ENCODE measurements around the gene DDX10.

DDX10 gene

GRCh38 chr11:108959874-108960273, 295.0 kb downstream of the DDX10 start:
- Histone ChIP-seq H3K4me1 (ENCODE audit: control insufficient read depth in 1 of 2, insufficient read depth in 2 of 2, low read length in 2 of 2) (no peaks in the 10 kb centered on the region), H3K9ac (ENCODE audit: low read depth in 1 of 2, low read length in 2 of 2) (no peak overlapping the region), H3K27ac (ENCODE audit: low read depth, low read length) (no peak overlapping the region), H3K9me3 (ENCODE audit: control insufficient read depth in 1 of 2, low read length in 2 of 2) (no peaks in the 10 kb centered on the region), H3K36me3 (ENCODE audit: control insufficient read depth in 1 of 2, insufficient read depth in 2 of 2, low read length in 2 of 2) (no peaks in the 10 kb centered on the region), H3K27me3 (ENCODE audit: control insufficient read depth in 1 of 2, insufficient read depth in 2 of 2, low read length in 2 of 2) (no peaks in the 10 kb centered on the region), H3K4me3 (ENCODE audit: low read depth in 1 of 2, low read length in 2 of 2) (no peak overlapping the region)

- Histone ChIP-seq H3K27ac (ENCODE audit: low read depth, low read length) (no peak overlapping the region), H3K9me3 (ENCODE audit: control insufficient read depth in 1 of 2, low read length in 2 of 2) (no peaks in the 10 kb centered on the region), H3K36me3 (ENCODE audit: control insufficient read depth in 1 of 2, insufficient read depth in 2 of 2, low read length in 2 of 2) (no peaks in the 10 kb centered on the region), H3K4me1 (ENCODE audit: control insufficient read depth in 1 of 2, insufficient read depth in 2 of 2, low read length in 2 of 2) (no peaks in the 10 kb centered on the region), H3K9ac (ENCODE audit: low read depth in 1 of 2, low read length in 2 of 2) (no peak overlapping the region), H3K27me3 (ENCODE audit: control insufficient read depth in 1 of 2, insufficient read depth in 2 of 2, low read length in 2 of 2) (no peaks in the 10 kb centered on the region), H3K4me3 (ENCODE audit: low read depth in 1 of 2, low read length in 2 of 2) (no peak overlapping the region)
These were observed 295.6 kb downstream of the DDX10 start for GRCh38 chr11:108960501-108960900.

DNA sequence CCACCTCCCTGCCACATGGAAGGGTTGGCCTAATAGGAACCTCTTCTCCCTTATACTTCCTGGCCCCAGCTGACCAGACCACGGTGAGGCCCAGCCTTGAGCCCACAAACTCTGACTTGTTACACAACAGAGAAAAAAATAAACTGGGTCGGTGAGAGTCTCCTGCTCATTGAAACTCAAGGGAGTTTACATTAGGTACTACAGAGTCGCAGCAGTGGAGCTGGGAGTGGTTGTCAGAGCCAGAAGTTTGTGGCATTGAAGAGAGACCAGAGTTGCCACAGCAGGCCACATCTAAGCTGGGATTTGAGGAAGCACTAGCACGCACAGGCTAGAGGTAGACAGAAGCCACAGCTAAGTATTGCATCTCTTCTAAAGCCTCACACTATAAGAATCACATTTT, 296.2 kb downstream of the DDX10 start:
- H3K9me3 ChIP-seq (ENCODE audit: control insufficient read depth in 1 of 2, low read length in 2 of 2): no peaks in the 10 kb centered on the region
- no peak overlapping the region for H3K9ac ChIP-seq (ENCODE audit: low read depth in 1 of 2, low read length in 2 of 2)
- H3K4me3 ChIP-seq (ENCODE audit: low read depth in 1 of 2, low read length in 2 of 2): no peak overlapping the region
- H3K27me3 ChIP-seq (ENCODE audit: control insufficient read depth in 1 of 2, insufficient read depth in 2 of 2, low read length in 2 of 2): no peaks in the 10 kb centered on the region
- H3K4me1 ChIP-seq (ENCODE audit: control insufficient read depth in 1 of 2, insufficient read depth in 2 of 2, low read length in 2 of 2): no peaks in the 10 kb centered on the region
- H3K36me3 ChIP-seq (ENCODE audit: control insufficient read depth in 1 of 2, insufficient read depth in 2 of 2, low read length in 2 of 2): no peaks in the 10 kb centered on the region
- H3K27ac ChIP-seq (ENCODE audit: low read depth, low read length): no peak overlapping the region

GRCh38 chr11:108963118-108963517, 298.2 kb downstream of the DDX10 start:
- Histone ChIP-seq H3K27me3 (ENCODE audit: control insufficient read depth in 1 of 2, insufficient read depth in 2 of 2, low read length in 2 of 2) (no peaks in the 10 kb centered on the region), H3K4me3 (ENCODE audit: low read depth in 1 of 2, low read length in 2 of 2) (no peak overlapping the region), H3K4me1 (ENCODE audit: control insufficient read depth in 1 of 2, insufficient read depth in 2 of 2, low read length in 2 of 2) (no peaks in the 10 kb centered on the region)

GRCh38 chr11:108965306-108966001, 300.6 kb downstream of the DDX10 start:
- Histone ChIP-seq H3K9ac (ENCODE audit: low read depth in 1 of 2, low read length in 2 of 2) (no peak overlapping the region), H3K27ac (ENCODE audit: low read depth, low read length) (no peak overlapping the region), H3K4me1 (ENCODE audit: control insufficient read depth in 1 of 2, insufficient read depth in 2 of 2, low read length in 2 of 2) (no peaks in the 10 kb centered on the region), H3K4me3 (ENCODE audit: low read depth in 1 of 2, low read length in 2 of 2) (no peak overlapping the region), H3K36me3 (ENCODE audit: control insufficient read depth in 1 of 2, insufficient read depth in 2 of 2, low read length in 2 of 2) (no peaks in the 10 kb centered on the region), H3K9me3 (ENCODE audit: control insufficient read depth in 1 of 2, low read length in 2 of 2) (no peaks in the 10 kb centered on the region), H3K27me3 (ENCODE audit: control insufficient read depth in 1 of 2, insufficient read depth in 2 of 2, low read length in 2 of 2) (no peaks in the 10 kb centered on the region)

More at GRCh38 chr11:108963118-108963517, 298.2 kb downstream of the DDX10 start:
- Histone ChIP-seq H3K9me3 (ENCODE audit: control insufficient read depth in 1 of 2, low read length in 2 of 2) (no peaks in the 10 kb centered on the region), H3K9ac (ENCODE audit: low read depth in 1 of 2, low read length in 2 of 2) (no peak overlapping the region), H3K27ac (ENCODE audit: low read depth, low read length) (no peak overlapping the region), H3K36me3 (ENCODE audit: control insufficient read depth in 1 of 2, insufficient read depth in 2 of 2, low read length in 2 of 2) (no peaks in the 10 kb centered on the region)

DNA sequence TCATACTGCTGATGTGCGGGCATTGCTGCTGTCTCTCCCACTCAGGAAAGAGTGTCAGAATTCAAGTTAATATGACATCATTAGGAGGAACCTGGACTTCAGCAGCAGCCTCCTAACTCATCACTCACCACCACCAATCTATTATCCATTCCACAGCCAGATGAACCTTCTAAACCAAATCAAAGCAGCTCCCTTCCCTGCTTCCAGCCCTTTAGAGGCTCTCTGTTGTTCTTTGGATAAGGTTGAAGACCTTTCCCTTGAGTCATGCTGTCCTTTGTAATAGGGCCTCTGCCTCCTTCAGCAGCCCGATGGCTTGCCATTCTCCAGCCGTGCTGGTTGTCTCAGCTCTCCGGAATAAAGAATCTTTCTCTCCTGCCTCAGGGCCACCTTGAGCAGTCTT, 301.3 kb downstream of the DDX10 start:
- H3K27me3 ChIP-seq (ENCODE audit: control insufficient read depth in 1 of 2, insufficient read depth in 2 of 2, low read length in 2 of 2): no peaks in the 10 kb centered on the region
- no peak overlapping the region for H3K4me3 ChIP-seq (ENCODE audit: low read depth in 1 of 2, low read length in 2 of 2)
- no peak overlapping the region for H3K27ac ChIP-seq (ENCODE audit: low read depth, low read length)
- H3K36me3 ChIP-seq (ENCODE audit: control insufficient read depth in 1 of 2, insufficient read depth in 2 of 2, low read length in 2 of 2): no peaks in the 10 kb centered on the region
- H3K9me3 ChIP-seq (ENCODE audit: control insufficient read depth in 1 of 2, low read length in 2 of 2): no peaks in the 10 kb centered on the region
- no peaks in the 10 kb centered on the region for H3K4me1 ChIP-seq (ENCODE audit: control insufficient read depth in 1 of 2, insufficient read depth in 2 of 2, low read length in 2 of 2)
- no peak overlapping the region for H3K9ac ChIP-seq (ENCODE audit: low read depth in 1 of 2, low read length in 2 of 2)

DNA sequence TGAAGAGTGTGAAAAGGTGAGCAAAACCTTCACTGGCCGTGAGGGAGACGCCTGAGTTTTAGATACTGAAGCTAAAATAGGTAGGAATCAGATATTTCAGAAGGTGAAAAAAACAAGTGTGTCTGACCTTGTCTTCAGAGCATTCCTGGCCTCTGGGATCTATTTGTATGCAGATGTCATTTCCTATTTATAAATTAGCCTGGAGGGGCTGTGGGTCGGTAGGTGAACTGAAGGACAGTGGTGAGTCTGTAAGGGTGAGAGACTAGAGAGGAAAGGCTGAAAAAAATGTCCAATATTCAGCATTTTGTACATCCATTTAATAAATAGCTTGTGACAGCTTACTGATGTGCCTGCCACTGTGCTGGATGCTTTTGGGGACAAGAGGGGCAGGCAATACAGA, 302.1 kb downstream of the DDX10 start:
- no peaks in the 10 kb centered on the region for H3K36me3 ChIP-seq (ENCODE audit: control insufficient read depth in 1 of 2, insufficient read depth in 2 of 2, low read length in 2 of 2)
- no peak overlapping the region for H3K4me3 ChIP-seq (ENCODE audit: low read depth in 1 of 2, low read length in 2 of 2)
- no peak overlapping the region for H3K9ac ChIP-seq (ENCODE audit: low read depth in 1 of 2, low read length in 2 of 2)
- no peak overlapping the region for H3K27ac ChIP-seq (ENCODE audit: low read depth, low read length)
- H3K27me3 ChIP-seq (ENCODE audit: control insufficient read depth in 1 of 2, insufficient read depth in 2 of 2, low read length in 2 of 2): no peaks in the 10 kb centered on the region
- no peaks in the 10 kb centered on the region for H3K4me1 ChIP-seq (ENCODE audit: control insufficient read depth in 1 of 2, insufficient read depth in 2 of 2, low read length in 2 of 2)
- no peaks in the 10 kb centered on the region for H3K9me3 ChIP-seq (ENCODE audit: control insufficient read depth in 1 of 2, low read length in 2 of 2)

GRCh38 chr11:108967571-108967970, 302.7 kb downstream of the DDX10 start:
- Histone ChIP-seq H3K36me3 (ENCODE audit: control insufficient read depth in 1 of 2, insufficient read depth in 2 of 2, low read length in 2 of 2) (no peaks in the 10 kb centered on the region), H3K9ac (ENCODE audit: low read depth in 1 of 2, low read length in 2 of 2) (no peak overlapping the region), H3K9me3 (ENCODE audit: control insufficient read depth in 1 of 2, low read length in 2 of 2) (no peaks in the 10 kb centered on the region), H3K4me1 (ENCODE audit: control insufficient read depth in 1 of 2, insufficient read depth in 2 of 2, low read length in 2 of 2) (no peaks in the 10 kb centered on the region), H3K27ac (ENCODE audit: low read depth, low read length) (no peak overlapping the region), H3K27me3 (ENCODE audit: control insufficient read depth in 1 of 2, insufficient read depth in 2 of 2, low read length in 2 of 2) (no peaks in the 10 kb centered on the region), H3K4me3 (ENCODE audit: low read depth in 1 of 2, low read length in 2 of 2) (no peak overlapping the region)

DNA sequence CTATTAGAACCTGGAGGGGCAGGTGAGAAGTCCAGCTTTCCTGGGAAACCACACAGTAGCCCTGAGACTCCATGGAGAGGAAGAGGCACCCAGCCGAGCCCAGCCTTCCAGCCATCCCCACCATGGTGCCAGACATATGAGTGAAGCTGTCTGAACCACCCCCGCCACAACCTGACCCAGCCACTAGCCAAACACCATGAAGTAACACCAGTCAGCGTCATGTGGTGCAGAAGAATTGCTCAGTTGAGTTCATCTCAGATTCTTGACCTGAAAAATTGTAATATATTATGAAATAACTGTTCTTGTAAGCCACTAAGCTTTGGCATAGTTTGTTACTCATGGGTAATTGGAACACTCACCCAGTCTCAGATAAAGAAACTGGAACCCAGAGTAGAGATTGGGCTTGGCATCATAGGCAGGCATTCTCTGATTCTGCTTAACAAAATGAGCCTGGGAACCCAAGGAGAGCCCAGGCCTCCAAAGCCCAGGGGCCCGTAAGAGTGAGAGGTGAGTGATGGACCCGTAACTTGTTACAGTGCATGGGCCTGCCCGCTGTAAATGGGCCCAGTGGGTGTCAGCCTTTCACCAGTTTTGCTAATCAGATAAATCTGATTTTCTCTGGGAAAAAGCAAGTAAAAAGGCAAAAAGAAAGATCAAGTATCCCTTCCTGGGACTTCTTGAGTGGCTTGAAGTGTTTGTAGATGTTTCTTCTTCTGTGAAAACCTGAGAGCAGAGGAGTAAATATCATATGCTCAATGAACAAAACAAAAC, 305.5 kb downstream of the DDX10 start:
- Histone ChIP-seq H3K27ac (ENCODE audit: low read depth, low read length) (no peak overlapping the region), H3K9me3 (ENCODE audit: control insufficient read depth in 1 of 2, low read length in 2 of 2) (no peaks in the 10 kb centered on the region), H3K36me3 (ENCODE audit: control insufficient read depth in 1 of 2, insufficient read depth in 2 of 2, low read length in 2 of 2) (no peaks in the 10 kb centered on the region), H3K4me3 (ENCODE audit: low read depth in 1 of 2, low read length in 2 of 2) (no peak overlapping the region), H3K4me1 (ENCODE audit: control insufficient read depth in 1 of 2, insufficient read depth in 2 of 2, low read length in 2 of 2) (no peaks in the 10 kb centered on the region), H3K9ac (ENCODE audit: low read depth in 1 of 2, low read length in 2 of 2) (no peak overlapping the region), H3K27me3 (ENCODE audit: control insufficient read depth in 1 of 2, insufficient read depth in 2 of 2, low read length in 2 of 2) (no peaks in the 10 kb centered on the region)

GRCh38 chr11:108973402-108974162, 308.7 kb downstream of the DDX10 start:
- Histone ChIP-seq H3K27me3 (ENCODE audit: control insufficient read depth in 1 of 2, insufficient read depth in 2 of 2, low read length in 2 of 2) (no peaks in the 10 kb centered on the region), H3K9me3 (ENCODE audit: control insufficient read depth in 1 of 2, low read length in 2 of 2) (no peaks in the 10 kb centered on the region), H3K9ac (ENCODE audit: low read depth in 1 of 2, low read length in 2 of 2) (no peak overlapping the region), H3K27ac (ENCODE audit: low read depth, low read length) (no peak overlapping the region), H3K4me3 (ENCODE audit: low read depth in 1 of 2, low read length in 2 of 2) (no peak overlapping the region), H3K4me1 (ENCODE audit: control insufficient read depth in 1 of 2, insufficient read depth in 2 of 2, low read length in 2 of 2) (no peaks in the 10 kb centered on the region), H3K36me3 (ENCODE audit: control insufficient read depth in 1 of 2, insufficient read depth in 2 of 2, low read length in 2 of 2) (no peaks in the 10 kb centered on the region)

All from duodenal mucosa (tissue), 2 donors.